Fibroblast of pulmonary artery (primary cell): Measurements from ENCODE around the gene CRYZ.
"Not testable (repeated sequence)": the region's sequence is repeated elsewhere in the genome, so short reads cannot be mapped to it uniquely, and the experiment has no call there.

Experiments used
- DNase-seq: peaks from one replicate; pipeline ENCODE4 v3.0.0-alpha.2; 2010; ENCODE audit warnings: low read depth
- H3K4me3 ChIP-seq: replicated peaks from 2 replicates; pipeline ENCODE4 v1.5.1; 2011; ENCODE audit warnings: low read depth, mild to moderate bottlenecking, control low read depth, low read length, moderate library complexity
- CTCF ChIP-seq: IDR thresholded peaks from 2 replicates; pipeline ENCODE4 v1.5.1; 2011; ENCODE audit warnings: mild to moderate bottlenecking, control low read depth, low read length, inconsistent platforms; ENCODE audit errors: missing control alignments

The CRYZ gene

GRCh38 chr1:74772945-74773344, 40.1 kb upstream of the CRYZ start:
- peak; percentile 46 for DNase-seq
- no peak for TF ChIP-seq CTCF
- no peak overlapping the region for H3K4me3 ChIP-seq

- H3K4me3 ChIP-seq: no peak overlapping the region
- peak; percentile 73 for DNase-seq
- peak; percentile 78 for TF ChIP-seq CTCF
Observed at GRCh38 chr1:74771913-74772515, 39.2 kb upstream of the CRYZ start.

GRCh38 chr1:74767490-74767889, 34.6 kb upstream of the CRYZ start:
- peak; percentile 25 for DNase-seq
- H3K4me3 ChIP-seq: no peak overlapping the region
- TF ChIP-seq CTCF: peak; percentile 35

- no peak overlapping the region for H3K4me3 ChIP-seq
- TF ChIP-seq CTCF: no peak
- no peak for DNase-seq
Observed at GRCh38 chr1:74766579-74766978, 33.7 kb upstream of the CRYZ start.

- no peak overlapping the region for H3K4me3 ChIP-seq
- no peak for DNase-seq
- no peak for TF ChIP-seq CTCF
Observed at GRCh38 chr1:74763807-74764206, 31.0 kb upstream of the CRYZ start.

- H3K4me3 ChIP-seq, DNase-seq: not testable (repeated sequence)
Observed at GRCh38 chr1:74756650-74757049, 23.8 kb upstream of the CRYZ start.

- no peak for TF ChIP-seq CTCF
- no peak overlapping the region for H3K4me3 ChIP-seq
- DNase-seq: no peak
Observed at GRCh38 chr1:74755475-74755874, 22.6 kb upstream of the CRYZ start.

GRCh38 chr1:74753104-74753503, 20.3 kb upstream of the CRYZ start:
- DNase-seq: no peak
- TF ChIP-seq CTCF: no peak
- H3K4me3 ChIP-seq: no peak overlapping the region
